Nephron (organoid): ENCODE measurements around the gene OR56B1.

Experiments used
- H3K27ac Mint-ChIP-seq, 3 experiments: 2 replicates each; pipeline ENCODE4 v1.8.0; 2020; ENCODE audit warnings: mixed read lengths in 3 of 3, mild to moderate bottlenecking in 2 of 3, moderate library complexity in 1 of 3
- H3K27me3 Mint-ChIP-seq: 2 replicates; pipeline ENCODE4 v1.8.0; 2021; ENCODE audit warnings: low read depth, mild to moderate bottlenecking, moderate library complexity, mixed read lengths
- H3K36me3 Mint-ChIP-seq: 2 replicates; pipeline ENCODE4 v1.8.0; 2020; ENCODE audit warnings: low read depth, mixed read lengths
- H3K4me1 Mint-ChIP-seq: 2 replicates; pipeline ENCODE4 v1.8.0; 2020; ENCODE audit warnings: mixed read lengths
- H3K4me3 Mint-ChIP-seq, 3 experiments: 2 replicates each; pipeline ENCODE4 v1.8.0; 2020; ENCODE audit warnings: mild to moderate bottlenecking in 3 of 3, mixed read lengths in 3 of 3, moderate library complexity in 2 of 3
- H3K9me3 Mint-ChIP-seq: 2 replicates; pipeline ENCODE4 v1.8.0; 2020; ENCODE audit warnings: mixed read lengths
- CTCF ChIP-seq, 3 experiments: fragments of 200-600 bp; sonication (generic); IDR thresholded peaks; one replicate each; pipeline ENCODE4 v1.5.0; 2021; ENCODE audit warnings: antibody characterized with exemption in 3 of 3; ENCODE audit not compliant: unreplicated experiment in 3 of 3

Gene OR56B1

GRCh38 chr11:5737670-5738392, 1.6 kb downstream of the OR56B1 start:
- Mint-ChIP-seq H3K36me3 (no peaks in the 10 kb centered on the region), H3K27ac (no peak overlapping the region), H3K9me3 (peaks cover 4% of the 10 kb centered on the region), H3K4me1 (no peaks in the 10 kb centered on the region), H3K27me3 (no peaks in the 10 kb centered on the region), H3K4me3 (no peak overlapping the region)
- no peak for TF ChIP-seq CTCF (IDR thresholded peaks at IDR 0.05; ENCODE audit: unreplicated experiment in 3 of 3)

- Mint-ChIP-seq H3K36me3 (no peaks in the 10 kb centered on the region), H3K4me1 (no peaks in the 10 kb centered on the region), H3K27me3 (no peaks in the 10 kb centered on the region), H3K9me3 (peaks cover 4% of the 10 kb centered on the region), H3K4me3 (no peak overlapping the region), H3K27ac (no peak overlapping the region)
- no peak for TF ChIP-seq CTCF (IDR thresholded peaks at IDR 0.05; ENCODE audit: unreplicated experiment in 3 of 3)
These were observed 2.2 kb downstream of the OR56B1 start for GRCh38 chr11:5738431-5738830.

GRCh38 chr11:5746614-5747013, 10.4 kb downstream of the OR56B1 start:
- no peaks in the 10 kb centered on the region for H3K9me3 Mint-ChIP-seq
- no peaks in the 10 kb centered on the region for H3K27me3 Mint-ChIP-seq
- no peaks in the 10 kb centered on the region for H3K4me1 Mint-ChIP-seq
- no peak overlapping the region for H3K27ac Mint-ChIP-seq
- no peaks in the 10 kb centered on the region for H3K36me3 Mint-ChIP-seq
- no peak for TF ChIP-seq CTCF (IDR thresholded peaks at IDR 0.05; ENCODE audit: unreplicated experiment in 3 of 3)
- H3K4me3 Mint-ChIP-seq, result no peak overlapping the region

- no peak overlapping the region for H3K4me3 Mint-ChIP-seq
- no peaks in the 10 kb centered on the region for H3K9me3 Mint-ChIP-seq
- TF ChIP-seq CTCF (IDR thresholded peaks at IDR 0.05; ENCODE audit: unreplicated experiment in 3 of 3), result no peak
- H3K4me1 Mint-ChIP-seq, result no peaks in the 10 kb centered on the region
- no peaks in the 10 kb centered on the region for H3K27me3 Mint-ChIP-seq
- H3K27ac Mint-ChIP-seq, result no peak overlapping the region
- H3K36me3 Mint-ChIP-seq, result no peaks in the 10 kb centered on the region
These were observed 13.6 kb downstream of the OR56B1 start for GRCh38 chr11:5749836-5750235.

GRCh38 chr11:5753943-5754342, 17.7 kb downstream of the OR56B1 start, which contains the start of gene OR52N4:
OR52N4 (plus strand) TSS chr11:5754243; CDS start chr11:5754741, 498 bp downstream.
- no peak within 1 kb of the TSS for H3K4me3 Mint-ChIP-seq
- TF ChIP-seq CTCF (IDR thresholded peaks at IDR 0.05; ENCODE audit: unreplicated experiment in 3 of 3), result no peak
- H3K27ac Mint-ChIP-seq, result no peak within 1 kb of the TSS
- no peaks in the 10 kb centered on the region for H3K4me1 Mint-ChIP-seq
- H3K27me3 Mint-ChIP-seq, result no peaks in the 10 kb centered on the region
- no peaks in the 10 kb centered on the region for H3K36me3 Mint-ChIP-seq
- no peaks in the 10 kb centered on the region for H3K9me3 Mint-ChIP-seq

GRCh38 chr11:5767056-5767455, 30.8 kb downstream of the OR56B1 start:
- no peaks in the 10 kb centered on the region for H3K36me3 Mint-ChIP-seq
- H3K4me1 Mint-ChIP-seq, result no peaks in the 10 kb centered on the region
- H3K27ac Mint-ChIP-seq, result no peak overlapping the region
- no peaks in the 10 kb centered on the region for H3K9me3 Mint-ChIP-seq
- H3K4me3 Mint-ChIP-seq, result no peak overlapping the region
- no peak for TF ChIP-seq CTCF (IDR thresholded peaks at IDR 0.05; ENCODE audit: unreplicated experiment in 3 of 3)
- H3K27me3 Mint-ChIP-seq, result no peaks in the 10 kb centered on the region
